ENCODE data around the gene INPP1.
"Not testable (repeated sequence)": the region's sequence is repeated elsewhere in the genome, so short reads cannot be mapped to it uniquely, and the experiment has no call there.

Gene INPP1, protein sequence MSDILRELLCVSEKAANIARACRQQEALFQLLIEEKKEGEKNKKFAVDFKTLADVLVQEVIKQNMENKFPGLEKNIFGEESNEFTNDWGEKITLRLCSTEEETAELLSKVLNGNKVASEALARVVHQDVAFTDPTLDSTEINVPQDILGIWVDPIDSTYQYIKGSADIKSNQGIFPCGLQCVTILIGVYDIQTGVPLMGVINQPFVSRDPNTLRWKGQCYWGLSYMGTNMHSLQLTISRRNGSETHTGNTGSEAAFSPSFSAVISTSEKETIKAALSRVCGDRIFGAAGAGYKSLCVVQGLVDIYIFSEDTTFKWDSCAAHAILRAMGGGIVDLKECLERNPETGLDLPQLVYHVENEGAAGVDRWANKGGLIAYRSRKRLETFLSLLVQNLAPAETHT

DNA sequence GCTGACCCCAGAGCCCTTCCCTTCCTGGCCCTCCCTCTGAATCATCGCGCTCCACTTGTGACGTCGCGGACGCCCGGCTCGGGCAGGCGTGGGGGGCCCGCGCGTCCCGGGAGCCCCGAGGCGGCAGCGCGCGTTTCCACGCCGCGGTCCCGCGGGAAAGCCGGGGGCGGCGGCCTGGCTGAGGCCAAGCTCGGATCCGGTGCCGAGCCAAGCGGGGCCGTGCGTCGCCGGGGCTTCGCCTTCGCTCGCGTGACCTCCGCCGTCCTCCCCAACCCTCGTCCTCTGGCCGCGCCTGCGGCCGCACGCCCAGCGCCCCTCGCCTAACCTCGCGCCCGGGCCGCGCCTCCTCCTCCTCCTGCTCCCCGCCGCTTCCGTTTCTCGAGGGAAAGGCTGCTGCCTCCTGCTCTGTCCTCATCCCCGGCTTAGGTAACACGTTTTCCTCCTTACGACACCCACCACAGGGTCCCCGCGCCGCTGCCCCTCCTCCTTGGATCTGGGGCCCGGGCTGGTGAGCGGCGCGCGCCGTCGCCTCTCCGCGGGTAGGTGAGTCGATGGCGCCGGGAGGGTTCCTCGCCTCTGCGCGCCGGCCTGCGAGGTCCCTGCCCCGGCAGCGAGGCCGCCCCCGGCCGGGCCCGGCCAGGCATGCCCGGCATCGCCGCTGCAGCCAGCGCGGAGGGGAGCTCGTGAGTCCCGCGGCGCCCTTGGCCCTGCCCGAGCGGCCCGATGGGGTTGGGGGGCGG is at the start of gene INPP1:
Gene INPP1, plus strand, starts transcription at position 54 of the 740 bp plus-strand sequence. CDS start 16,514 bp downstream, outside the sequence.
- in situ Hi-C loops (cut with HindIII; ENCODE audit: low sequenced_read_pairs): loop anchor here (5.0 kb wide), 1 partner anchor 49 kb away; no protein-coding TSS in a partner anchor

DNA sequence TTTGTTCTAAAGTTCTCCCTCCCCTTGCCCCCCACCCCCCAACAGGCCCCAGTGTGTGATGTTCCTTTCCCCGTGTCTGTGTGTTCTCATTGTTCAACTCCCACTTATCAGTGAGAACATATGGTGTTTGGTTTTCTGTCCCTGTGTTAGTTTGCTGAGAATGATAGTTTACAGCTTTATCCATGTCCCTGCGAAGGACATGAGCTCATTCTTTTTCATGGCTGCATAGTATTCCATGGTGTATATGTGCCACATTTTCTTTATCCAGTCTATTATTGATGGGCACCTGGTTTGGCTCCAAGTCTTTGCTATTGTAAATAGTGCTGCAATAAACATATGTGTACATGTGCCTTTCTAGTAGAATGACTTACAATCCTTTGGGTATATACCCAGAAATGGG is 45.5 kb upstream of the INPP1 start:
- in situ Hi-C loops (cut with HindIII; ENCODE audit: low sequenced_read_pairs): loop anchor here (25.0 kb wide), 1 partner anchor 211 kb away; no protein-coding TSS in a partner anchor

DNA sequence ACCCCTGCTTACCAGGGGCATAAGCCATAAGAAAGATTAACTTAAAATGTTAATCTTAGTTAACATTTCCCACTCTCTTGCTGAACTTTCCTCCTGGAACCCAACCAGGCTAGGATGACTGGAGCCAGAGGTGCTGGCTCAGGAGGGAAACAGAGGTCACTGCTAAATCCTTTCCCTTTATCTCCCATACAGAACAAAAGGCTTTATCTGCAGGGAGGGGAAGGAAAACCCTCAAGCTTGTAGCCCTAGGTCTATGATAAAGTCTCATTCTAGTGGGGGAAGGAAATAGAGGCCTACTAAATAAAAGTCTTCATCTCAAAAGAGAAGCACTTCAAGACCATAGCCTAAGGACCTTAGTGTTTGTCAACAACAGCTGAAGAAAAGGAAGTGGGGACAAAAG is 42.4 kb upstream of the INPP1 start:
- in situ Hi-C loops (cut with HindIII; ENCODE audit: low sequenced_read_pairs): no loop called here

DNA sequence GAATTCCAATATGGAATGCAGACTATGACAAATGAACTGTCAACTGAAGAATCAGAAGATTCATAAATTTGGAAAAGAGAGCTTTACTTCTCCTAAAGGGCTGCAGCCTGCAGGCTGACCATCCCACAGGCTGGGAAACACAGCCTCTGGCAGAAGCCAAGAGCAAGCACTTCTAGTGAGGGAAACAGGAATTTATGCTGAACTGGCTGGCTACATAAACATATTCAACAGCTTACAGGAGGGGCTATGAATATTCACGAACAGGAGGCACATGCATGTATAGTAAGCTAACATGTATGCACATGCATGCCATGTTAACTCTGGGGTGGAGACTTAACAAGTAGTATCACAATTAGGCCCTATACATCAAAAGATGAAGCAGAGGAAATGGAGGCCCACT is 41.3 kb upstream of the INPP1 start:
- in situ Hi-C loops (cut with HindIII; ENCODE audit: low sequenced_read_pairs): no loop called here

DNA sequence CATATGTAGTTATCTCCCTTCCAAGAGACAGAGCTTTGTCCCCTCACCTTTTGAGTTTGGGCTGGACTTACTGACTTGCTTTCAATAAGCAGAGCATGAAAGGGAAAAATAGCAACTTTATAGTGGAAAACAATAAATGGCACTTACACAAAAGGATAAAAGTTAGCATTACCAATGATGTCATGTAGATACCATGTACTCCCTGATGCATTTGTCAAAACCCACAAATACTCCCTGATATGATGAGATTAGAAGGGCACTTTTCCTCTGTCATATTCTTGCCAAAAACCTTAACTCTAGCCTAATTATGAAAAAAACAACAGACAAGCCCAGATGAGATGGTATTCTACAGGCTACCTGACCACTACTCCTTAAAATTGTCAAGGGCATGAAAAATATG is 39.7 kb upstream of the INPP1 start:
- in situ Hi-C loops (cut with HindIII; ENCODE audit: low sequenced_read_pairs): no loop called here

DNA sequence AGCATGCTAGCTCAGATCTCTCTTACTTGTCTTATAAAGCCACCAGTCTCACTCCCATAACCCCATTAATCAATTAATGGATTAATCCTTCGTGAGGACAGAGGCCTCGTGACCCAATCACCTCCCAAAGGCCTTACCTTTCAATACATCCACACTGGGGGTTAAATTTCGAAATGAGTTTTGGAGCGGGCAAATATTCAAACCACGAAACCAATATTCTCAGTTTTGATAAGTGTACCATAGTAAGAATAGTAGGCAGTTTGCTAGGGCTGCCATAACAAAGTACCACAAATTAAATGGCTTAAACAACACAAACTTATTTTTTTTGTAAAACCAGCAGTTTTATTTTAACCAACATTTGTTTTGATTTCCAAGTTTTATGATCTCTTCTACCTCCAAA is 39.0 kb upstream of the INPP1 start:
- in situ Hi-C loops (cut with HindIII; ENCODE audit: low sequenced_read_pairs): no loop called here

DNA sequence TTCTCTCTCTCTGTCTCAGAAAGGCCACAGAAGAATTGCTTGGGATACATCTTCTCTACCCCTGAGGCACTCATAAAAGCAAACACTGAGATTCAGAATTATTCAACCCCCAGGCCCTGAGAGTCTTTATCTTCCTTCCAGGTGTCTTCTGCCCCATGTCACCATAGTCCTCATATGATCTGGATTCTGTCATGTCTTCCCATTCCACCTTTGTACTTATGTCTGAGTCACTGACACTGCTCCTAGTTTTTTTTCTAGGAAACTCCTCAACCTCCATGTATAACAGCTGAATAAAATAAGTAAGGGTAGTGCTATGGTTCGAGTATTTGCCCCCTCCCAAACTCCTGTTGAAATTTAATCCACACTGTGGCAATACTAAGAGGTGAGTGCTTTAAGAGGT is 35.4 kb upstream of the INPP1 start:
- in situ Hi-C loops (cut with HindIII; ENCODE audit: low sequenced_read_pairs): no loop called here

DNA sequence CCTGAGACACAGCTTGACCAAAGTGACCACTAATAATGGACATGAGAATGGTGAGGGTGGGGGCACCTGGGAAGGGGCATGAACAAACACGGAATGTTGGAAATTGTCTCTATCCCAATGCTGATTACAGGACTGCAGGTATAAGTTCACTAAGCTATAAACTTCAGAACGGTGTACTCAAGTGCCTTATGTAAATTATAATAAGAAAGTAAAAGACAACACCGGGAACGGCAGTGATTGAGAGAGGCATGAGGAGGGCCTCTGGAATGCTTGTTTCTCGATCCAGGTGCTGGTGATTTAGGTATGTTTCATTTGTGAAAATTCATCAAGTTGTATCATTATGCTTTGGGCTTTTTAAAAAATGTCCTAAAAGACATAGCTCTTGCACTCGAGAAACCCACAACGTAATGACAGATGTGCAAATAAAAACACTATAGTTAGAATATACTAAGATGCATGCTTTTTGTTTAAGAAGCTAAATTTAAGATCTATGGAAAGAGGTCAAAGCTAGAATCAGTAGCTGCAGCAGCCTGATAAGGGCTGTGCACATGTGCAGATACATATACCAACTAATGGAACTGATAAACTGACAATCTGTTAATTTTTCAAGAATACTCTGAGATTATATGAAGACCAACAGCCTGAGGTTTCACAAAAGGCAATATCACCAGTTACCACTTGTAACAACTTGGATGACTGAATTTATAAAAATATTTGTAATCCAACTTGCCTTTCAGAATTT is 31.3 kb upstream of the INPP1 start:
- in situ Hi-C loops (cut with HindIII; ENCODE audit: low sequenced_read_pairs): no loop called here

DNA sequence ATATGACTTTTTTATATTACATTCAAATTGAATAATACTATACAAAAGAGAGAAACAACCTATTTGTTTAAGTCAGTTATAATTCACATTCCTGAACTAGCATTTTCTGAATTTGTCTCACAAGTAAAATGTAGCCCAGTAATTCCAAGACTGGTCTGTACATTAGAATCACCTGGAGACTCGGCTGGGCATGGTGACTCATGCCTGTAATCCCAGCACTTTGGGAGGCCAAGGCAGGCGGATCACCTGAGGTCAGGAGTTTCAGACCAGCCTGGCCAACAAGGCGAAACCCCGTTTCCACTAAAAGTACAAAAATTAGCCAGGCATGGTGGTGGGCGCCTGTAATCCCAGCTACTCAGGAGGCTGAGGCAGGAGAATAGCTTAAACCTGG is 30.8 kb upstream of the INPP1 start:
- in situ Hi-C loops (cut with HindIII; ENCODE audit: low sequenced_read_pairs): not testable (repeated sequence)

DNA sequence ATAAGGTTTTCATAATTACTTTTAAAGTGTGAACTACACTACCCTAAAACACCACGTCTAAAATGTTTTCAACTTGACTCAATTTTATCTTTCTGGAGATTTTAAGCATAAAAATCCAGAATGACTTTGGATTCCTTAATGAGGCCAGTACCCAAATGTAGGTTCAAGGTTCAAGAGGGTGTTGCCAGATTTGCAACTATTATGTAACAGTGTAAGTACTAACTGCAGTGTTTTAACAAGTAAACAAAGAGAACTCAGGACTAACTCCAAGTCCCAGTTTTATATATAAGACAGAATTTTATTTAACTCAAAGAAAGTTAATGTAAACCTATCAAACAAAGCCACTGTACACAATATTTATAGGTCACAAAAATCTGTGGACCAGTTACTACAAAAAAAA is 29.5 kb upstream of the INPP1 start:
- in situ Hi-C loops (cut with HindIII; ENCODE audit: low sequenced_read_pairs): no loop called here

DNA sequence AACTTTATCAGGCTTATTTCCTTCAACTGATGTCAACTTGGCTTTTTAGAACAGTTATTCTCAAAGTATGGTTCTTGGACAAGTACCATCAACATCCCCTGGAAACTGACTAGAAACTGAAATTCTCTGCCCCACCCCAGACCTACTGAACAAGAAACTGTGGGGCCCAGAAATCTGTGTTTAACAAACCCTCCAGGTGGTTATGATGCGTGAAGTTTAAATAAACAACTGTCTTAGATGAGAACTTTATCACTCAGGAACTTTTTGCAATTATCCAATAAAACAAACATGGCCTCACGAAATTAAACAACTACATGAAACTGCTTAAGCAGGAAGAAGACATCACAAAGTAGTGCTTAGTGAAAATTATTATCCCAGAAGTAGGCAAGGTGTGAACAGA is 28.1 kb upstream of the INPP1 start:
- in situ Hi-C loops (cut with HindIII; ENCODE audit: low sequenced_read_pairs): no loop called here

DNA sequence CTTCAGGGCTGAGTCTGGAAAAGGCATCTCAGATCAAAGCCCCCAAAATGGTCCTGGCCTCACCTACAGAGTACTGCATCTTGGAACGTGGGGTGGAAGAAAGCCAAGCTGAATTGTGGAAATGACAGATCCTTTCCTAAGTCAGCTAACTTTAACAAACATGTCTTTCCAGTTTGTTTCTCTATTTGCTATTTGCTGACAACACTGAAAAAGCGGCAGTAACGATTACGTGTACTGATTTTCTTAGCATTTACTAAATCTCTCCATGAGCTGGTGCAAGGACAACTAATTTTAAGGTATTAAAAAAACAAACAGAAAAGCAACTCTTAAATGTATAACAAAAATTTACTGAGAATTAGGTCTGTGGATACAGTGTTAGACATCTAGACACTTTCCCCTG is 24.9 kb upstream of the INPP1 start:
- in situ Hi-C loops (cut with HindIII; ENCODE audit: low sequenced_read_pairs): no loop called here

DNA sequence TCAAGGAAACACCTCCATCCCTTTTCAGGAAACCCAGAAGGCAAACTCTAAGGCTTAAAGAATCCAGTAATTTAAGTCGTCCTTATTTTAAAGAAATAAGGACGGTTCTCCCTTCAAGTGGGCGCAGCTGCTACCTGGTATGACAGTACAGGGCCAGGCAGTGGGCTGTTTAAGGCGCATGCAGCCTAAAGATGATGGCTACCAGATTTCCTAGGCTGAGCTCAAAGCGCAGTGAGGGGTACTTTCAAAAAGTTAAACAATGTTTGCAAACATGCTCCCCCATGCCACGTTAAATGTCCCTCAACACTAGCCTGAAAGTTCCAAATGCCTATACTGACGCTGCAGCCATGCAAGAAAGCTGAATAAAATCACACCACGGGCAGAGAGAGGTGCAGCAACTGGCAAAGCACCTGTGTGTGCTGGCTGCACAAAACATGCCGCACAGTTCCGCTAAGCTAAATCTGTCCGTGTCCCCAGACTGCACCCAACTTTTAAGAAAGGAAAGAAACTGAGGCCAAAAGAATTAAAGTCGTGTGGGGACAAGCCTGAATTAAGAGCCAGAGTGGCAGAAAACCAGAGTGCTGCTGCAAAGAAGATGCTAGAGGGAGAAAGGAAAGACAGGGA is 24.3 kb upstream of the INPP1 start:
- in situ Hi-C loops (cut with HindIII; ENCODE audit: low sequenced_read_pairs): no loop called here

DNA sequence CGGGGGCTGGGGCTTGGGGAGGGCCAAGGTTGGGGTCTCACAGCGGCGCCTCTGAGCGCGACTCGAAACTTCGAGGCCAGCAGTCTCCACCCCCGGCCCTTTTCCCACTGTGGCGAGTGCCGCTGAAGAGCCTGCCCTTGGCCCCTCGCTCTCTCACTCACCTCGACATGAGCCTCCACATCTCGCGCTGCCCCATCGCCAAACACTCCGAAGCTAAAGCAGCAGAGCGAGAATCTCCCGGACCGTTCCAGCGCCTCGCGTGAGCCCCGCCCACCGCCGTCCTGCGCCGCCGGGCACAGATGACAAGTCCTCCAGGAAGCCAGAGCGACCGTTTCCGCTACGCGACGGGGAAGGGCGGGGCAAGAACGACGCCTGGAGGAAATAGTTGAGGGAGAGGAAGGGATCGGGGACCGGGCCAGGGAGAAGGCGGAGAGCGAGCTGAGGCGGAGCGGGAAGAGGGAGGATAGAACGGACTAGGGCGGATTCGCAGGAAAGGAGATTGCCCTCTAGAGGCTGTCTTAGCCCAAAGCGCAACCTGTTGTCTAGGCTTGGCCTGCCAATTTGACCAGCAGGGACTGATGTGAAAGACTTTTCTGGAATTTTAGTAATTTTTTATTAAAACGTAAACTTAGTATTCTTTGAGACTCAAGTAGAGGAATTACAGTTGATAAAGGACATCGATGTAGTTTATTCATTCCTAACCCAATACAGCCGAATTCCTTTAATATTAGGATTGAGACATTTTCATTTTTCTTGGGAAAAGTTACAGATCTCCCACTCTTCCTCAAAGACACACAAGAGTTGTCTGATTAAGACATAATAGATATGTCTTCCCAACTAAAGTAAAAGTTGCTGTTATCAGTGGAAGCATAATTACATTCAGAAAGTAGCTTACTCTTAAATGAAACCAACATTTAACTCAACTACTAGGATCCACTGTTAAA is 23.6 kb upstream of the INPP1 start, which contains the start of gene HIBCH:
Gene HIBCH, minus strand, starts transcription at position 272 of the 944 bp plus-strand sequence. Its CDS starts 76 bp downstream, at position 196.
- in situ Hi-C loops (cut with HindIII; ENCODE audit: low sequenced_read_pairs): no loop called here

DNA sequence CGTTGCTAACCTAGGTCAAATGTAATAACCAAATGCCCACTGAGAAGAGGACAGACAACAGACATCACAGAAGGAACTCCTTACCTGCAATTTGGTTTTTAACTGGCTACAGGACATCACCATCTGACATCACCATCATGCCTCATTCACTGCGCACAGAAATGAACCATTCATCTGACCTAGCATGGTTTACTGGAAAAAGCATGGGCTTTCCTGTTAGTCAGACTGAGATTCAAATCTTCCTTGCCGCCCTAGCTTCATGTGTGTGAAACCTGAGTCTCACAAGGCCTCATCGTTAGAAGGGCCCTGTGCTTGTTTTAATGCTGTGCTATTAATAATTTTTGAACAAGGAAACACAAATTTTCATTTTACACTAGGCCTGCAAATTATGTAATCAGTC is 22.7 kb upstream of the INPP1 start:
- in situ Hi-C loops (cut with HindIII; ENCODE audit: low sequenced_read_pairs): no loop called here

DNA sequence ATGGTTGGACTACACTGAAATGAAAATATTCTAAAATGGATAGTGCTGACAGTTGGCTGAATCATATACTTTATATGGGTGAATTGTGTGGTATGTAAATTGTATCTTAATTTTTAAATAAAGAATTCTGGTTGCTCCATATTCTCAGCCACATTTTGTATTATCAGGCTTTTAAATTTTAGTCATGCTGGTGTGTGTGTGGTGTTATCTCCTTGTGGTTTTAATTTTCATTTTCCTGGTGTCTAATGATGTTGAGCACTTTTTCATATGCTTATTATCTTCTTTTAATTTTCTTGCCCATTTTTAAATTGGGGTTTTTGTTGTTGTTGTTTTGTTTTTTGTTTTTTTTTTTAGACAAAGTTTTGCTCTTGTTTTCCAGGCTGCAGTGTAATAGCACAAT is 20.0 kb upstream of the INPP1 start:
- in situ Hi-C loops (cut with HindIII; ENCODE audit: low sequenced_read_pairs): no loop called here

DNA sequence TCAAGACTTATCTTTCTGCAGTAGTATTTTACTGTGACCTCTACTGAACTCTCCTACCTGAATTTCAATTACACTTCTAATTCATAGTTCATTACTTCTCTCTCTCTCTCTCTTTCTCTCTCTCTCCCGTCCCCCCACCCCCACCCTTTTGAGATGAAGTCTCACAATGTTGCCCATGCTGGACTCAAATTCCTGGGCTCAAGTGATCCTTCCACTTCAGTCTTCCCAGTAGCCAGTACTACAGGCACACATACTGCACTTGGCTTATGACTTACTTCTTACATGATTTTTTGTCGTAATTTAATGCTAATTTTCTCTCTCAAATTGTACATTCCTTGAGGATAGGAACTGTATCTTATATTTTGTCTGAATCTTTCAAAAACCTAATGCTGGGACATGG is 17.8 kb upstream of the INPP1 start:
- in situ Hi-C loops (cut with HindIII; ENCODE audit: low sequenced_read_pairs): no loop called here

DNA sequence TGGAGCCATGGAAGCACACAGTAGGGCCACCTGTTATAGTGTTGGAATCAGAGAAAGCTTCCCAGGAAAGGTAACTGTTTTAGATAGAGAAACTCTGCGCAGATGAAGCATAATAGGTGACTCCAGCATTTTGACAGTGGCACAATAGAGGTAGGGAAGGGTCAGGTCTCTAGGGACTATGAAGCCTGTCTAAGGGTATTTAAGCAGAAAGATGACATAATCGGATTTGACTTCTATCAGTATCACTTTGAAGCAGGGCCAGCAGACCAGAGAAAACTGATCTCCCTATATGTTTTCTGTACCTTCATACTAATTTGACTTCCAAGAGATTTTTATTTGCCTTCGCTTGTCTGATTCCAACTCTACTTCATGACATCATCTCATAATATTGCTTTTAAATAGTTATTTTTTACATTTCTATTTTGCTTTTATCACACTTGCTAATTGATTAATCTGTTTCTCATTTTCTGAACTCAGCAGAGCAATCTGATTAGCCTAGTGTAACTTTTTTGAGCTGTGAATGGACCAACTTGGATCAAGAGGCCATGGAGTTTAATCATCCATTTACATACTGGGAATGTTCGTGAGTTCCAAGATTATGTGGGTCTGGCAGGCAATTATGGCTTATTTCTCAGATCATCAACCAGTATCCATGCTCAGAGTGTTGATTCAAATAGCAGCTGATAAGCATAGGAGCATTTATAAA is 15.4 kb upstream of the INPP1 start:
- in situ Hi-C loops (cut with HindIII; ENCODE audit: low sequenced_read_pairs): no loop called here

DNA sequence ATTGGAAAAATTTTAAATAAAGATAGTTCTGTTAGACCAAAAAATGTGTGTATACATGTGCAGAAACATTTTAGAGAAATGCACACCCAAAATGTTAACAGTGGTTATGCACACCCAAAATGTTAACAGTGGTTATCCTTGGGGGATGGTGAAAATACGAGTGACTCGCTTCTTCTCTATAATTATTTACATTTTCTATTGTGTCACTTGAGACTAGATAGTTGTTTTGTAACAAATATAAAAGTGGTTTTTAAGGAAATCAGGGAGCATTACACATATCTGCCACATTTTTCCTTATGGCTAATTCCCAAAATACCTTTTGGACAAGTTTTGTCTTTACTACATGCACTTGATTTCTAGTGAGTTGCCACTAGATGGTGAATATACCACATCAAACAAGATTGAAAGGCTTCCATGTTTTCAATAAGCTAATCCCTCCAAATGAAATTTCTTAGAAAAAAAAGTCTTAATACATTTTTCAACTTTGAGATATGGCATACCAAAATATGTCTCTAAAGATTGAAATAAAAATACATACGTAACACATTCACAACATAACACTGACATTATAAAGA is 14.7 kb upstream of the INPP1 start:
- in situ Hi-C loops (cut with HindIII; ENCODE audit: low sequenced_read_pairs): no loop called here

Measured in endothelial cell of hepatic sinusoid (primary cell).